Erythroblast (primary cell): Measurements from ENCODE around the gene HOXB1.

Experiments
- DNase-seq, 2 experiments: peaks; one replicate each; lab custom pipeline; 2025; lab: John Stamatoyannopoulos, UW
- GATA1 ChIP-seq: IDR thresholded peaks from 2 replicates; pipeline ENCODE4 v1.6.1; 2011; ENCODE audit warnings: low read depth, mild to moderate bottlenecking, control low read depth, low read length, moderate library complexity
- POLR2A ChIP-seq: IDR thresholded peaks from 2 replicates; pipeline ENCODE4 v1.6.1; 2011; ENCODE audit warnings: mild to moderate bottlenecking, low read length

The HOXB1 gene

GRCh38 chr17:48571024-48571818 lies 40.4 kb upstream of the HOXB1 start:
- TF ChIP-seq GATA1, result no peak
- no peak for TF ChIP-seq POLR2A
- DNase-seq, result no peak

DNA sequence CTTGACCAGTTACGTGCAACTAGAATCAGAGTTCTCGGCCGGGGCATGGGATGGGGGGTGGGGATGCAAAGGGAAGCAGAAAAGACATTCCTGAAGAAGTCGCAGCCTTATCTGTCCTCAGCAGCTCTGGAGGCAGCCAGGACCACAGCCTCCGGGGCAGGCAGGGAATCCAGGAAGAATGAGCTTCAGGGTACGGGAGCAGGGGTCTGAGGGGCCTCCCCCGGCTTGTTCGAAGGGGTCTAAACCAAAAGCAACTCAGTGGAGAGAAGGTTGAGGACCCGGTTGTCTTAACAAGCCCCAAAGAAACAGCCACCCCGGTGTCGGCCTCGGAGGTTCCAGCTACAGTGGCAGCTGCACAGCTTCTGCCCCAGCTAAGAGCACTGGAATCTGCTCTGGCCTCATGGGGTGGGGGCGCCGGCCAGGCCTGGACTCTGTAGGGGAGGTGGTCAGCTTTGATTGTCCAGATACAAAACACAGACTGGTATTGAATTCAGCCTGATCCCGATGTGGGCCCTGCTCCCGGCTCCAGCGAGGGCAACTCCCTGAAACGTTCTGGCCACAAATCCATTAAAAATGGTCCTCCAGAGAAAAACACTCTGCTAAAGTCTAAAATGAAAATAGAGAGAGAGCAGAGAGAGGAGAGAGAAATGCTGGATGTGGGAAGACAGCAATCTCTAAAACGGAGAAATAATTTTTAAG lies 39.7 kb upstream of the HOXB1 start:
- TF ChIP-seq POLR2A, result no peak
- no peak for TF ChIP-seq GATA1
- no peak for DNase-seq

DNA sequence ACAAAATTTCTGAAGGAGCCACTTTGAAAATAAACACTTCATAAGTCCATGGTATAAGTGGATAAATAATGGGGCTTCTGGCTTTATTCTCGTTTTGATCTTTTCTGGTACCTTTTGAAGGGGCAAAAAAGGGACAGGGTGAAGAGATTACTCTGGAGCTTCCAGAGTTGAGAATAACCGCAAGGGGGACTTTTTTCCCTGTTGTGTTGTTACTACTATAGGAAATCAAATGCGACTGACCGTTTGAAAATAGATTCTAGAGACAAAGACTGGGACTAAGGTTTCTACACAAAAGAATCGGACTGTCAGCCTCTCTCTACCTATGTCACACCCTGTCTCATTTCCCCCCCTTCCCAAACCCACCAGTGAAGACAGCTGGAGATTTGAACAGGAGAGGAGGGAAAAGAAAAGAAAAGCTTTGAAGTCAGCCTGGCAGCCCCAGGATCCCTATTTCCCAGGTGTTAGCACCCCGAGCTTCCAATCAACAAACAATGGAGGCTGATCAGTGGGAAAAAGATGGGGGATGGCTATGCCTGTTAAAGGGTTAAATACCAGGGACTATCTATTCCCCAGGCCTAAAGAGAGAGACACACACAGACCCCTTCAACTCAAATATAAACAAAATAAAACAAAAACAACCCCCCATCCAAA lies 39.0 kb upstream of the HOXB1 start:
- no peak for TF ChIP-seq GATA1
- TF ChIP-seq POLR2A, result no peak
- no peak for DNase-seq

DNA sequence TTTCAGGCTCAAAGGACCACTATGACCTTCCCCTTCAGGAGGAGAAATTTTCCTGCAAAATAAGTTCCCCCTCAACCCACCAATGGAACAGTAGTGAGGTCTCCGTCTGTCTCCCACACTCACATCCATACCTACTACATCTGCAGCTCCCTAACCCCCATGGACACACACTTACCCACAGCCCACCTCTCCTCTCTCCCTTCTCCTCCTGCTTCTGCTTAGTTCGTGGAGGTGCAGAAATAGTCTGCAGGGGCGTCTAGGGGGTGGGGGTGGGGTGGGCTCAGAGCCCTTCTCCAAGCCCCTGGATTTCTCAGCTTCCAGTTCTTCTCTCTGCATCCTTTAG lies 38.4 kb upstream of the HOXB1 start:
- TF ChIP-seq POLR2A (no peak), GATA1 (no peak)
- DNase-seq, result no peak

DNA sequence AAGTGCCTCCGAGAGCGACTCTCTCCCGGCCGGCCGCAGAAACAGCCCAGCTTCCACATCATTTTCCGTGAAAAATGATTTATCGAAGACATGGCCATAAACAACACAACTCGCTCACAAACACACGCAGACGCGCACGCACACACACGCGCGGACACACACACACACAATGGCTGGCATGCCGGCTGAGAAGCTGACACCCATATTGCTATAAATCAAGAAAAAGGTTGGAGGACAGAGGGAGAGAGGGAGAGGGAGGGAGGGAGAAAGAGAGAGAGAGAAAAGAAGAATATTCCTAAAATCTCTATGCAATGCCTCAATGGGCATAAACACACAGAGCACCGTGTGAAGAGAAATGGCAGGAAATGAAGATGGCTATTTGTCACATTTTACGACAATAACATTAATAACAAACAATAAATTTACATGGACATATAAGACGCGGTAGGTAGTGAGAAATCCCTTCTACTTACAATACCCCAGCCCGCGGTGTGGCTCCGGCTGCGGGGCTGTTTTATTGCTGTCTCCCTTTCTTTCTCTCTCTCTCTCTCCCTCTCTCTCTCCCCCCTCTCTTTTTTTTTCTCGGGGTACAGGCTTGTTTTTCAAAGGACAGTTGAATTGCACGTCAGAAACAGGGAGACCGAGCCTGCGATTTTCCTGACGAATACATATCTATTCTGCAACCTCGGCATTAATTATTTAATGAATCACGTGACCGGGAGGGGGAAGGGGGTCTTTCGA lies 37.9 kb upstream of the HOXB1 start:
- DNase-seq, result no peak

GRCh38 chr17:48567646-48568354 lies 37.0 kb upstream of the HOXB1 start:
- TF ChIP-seq POLR2A (no peak), GATA1 (no peak)
- no peak for DNase-seq

More for the DNA sequence above, 37.9 kb upstream of the HOXB1 start:
- TF ChIP-seq POLR2A (no peak), GATA1 (no peak)

GRCh38 chr17:48567209-48567608 lies 36.4 kb upstream of the HOXB1 start:
- TF ChIP-seq POLR2A (no peak), GATA1 (no peak)
- DNase-seq, result no peak

- TF ChIP-seq GATA1 (no peak), POLR2A (no peak)
- no peak for DNase-seq
Observed at GRCh38 chr17:48566717-48567116, 35.9 kb upstream of the HOXB1 start.

GRCh38 chr17:48565925-48566710 lies 35.3 kb upstream of the HOXB1 start:
- no peak for TF ChIP-seq POLR2A
- TF ChIP-seq GATA1, result no peak
- no peak for DNase-seq

GRCh38 chr17:48565022-48565554 lies 34.3 kb upstream of the HOXB1 start:
- no peak for DNase-seq
- TF ChIP-seq GATA1, result no peak

DNA sequence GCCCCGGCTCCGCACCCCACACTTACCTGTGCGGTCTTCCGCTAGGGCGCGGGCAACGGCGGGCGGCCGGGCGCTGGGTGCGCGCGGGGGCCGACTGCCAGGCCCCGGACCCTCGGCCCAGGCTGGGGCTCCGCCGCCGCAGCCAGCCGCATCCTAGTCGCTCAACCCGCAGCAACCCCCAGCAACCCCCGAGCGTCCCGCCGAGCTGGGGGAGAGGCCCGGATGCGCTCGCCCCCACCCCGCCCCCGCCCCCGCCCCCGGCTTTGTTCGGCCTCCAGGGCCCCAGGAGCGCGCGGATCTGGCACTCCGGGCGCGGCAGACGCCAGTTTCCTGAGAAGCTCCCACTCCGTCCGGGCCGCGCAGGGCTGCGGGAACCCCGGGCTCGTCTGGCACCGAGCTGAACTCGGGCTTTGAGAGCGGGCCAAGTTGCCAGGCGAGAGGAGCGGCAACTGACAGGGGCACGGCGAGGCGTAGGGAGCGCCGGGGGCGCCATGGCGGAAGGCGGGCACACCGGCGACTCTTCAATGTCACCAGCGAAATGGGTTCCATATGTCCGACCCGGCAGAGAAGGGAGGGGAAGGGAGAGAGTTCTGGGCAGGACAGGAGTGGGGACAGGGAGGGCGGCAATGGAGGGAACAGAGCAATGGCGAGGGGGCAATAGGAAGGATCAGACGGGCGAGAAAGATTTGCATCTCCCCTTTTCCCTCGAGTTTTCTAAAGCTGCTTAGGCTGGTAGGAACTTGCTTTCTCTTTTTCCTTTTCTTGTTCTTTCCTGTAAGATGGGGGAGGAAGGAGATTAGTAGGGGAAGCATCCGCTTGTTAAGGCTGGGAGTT lies 33.6 kb upstream of the HOXB1 start:
- TF ChIP-seq GATA1, result no peak
- TF ChIP-seq POLR2A, result no peak
- no peak for DNase-seq
